GM19468 (cell line): ENCODE measurements around the gene ESPNL.

Experiments used
- ATAC-seq: cut with Tn5 transposase; IDR thresholded peaks from one replicate; pipeline ENCODE4 v1.9.1; 2021; ENCODE audit warnings: mild to moderate bottlenecking, moderate library complexity, moderate number of reproducible peaks; ENCODE audit not compliant: unreplicated experiment; ENCODE audit errors: extremely low read depth

Gene ESPNL

GRCh38 chr2:238097988-238098871 lies 1.9 kb upstream of the ESPNL start:
- no peak for ATAC-seq

- no peak for ATAC-seq
These were observed 1.0 kb upstream of the ESPNL start for GRCh38 chr2:238098901-238099713.

- ATAC-seq, result no peak
These were observed 459 bp upstream of the ESPNL start for GRCh38 chr2:238099714-238100048.

GRCh38 chr2:238100821-238101771 lies 956 bp downstream of the ESPNL start:
- ATAC-seq, result no peak

GRCh38 chr2:238101891-238102841 lies 2.0 kb downstream of the ESPNL start:
- no peak for ATAC-seq

- ATAC-seq, result no peak
These were observed 2.7 kb downstream of the ESPNL start for GRCh38 chr2:238102865-238103264.

- no peak for ATAC-seq
These were observed 3.5 kb downstream of the ESPNL start for GRCh38 chr2:238103465-238104225.

- no peak for ATAC-seq
These were observed 4.1 kb downstream of the ESPNL start for GRCh38 chr2:238104226-238104690.

GRCh38 chr2:238104691-238105371 lies 4.7 kb downstream of the ESPNL start:
- ATAC-seq, result no peak

- ATAC-seq, result no peak
These were observed 5.6 kb downstream of the ESPNL start for GRCh38 chr2:238105506-238106338.

GRCh38 chr2:238106339-238106697 lies 6.2 kb downstream of the ESPNL start:
- no peak for ATAC-seq

GRCh38 chr2:238106698-238107524 lies 6.8 kb downstream of the ESPNL start:
- no peak for ATAC-seq

GRCh38 chr2:238107525-238108422 lies 7.6 kb downstream of the ESPNL start:
- ATAC-seq, result peak; percentile 45

- ATAC-seq, result no peak
These were observed 8.5 kb downstream of the ESPNL start for GRCh38 chr2:238108423-238109183.
